ENCODE results near the gene ANKRD17. TPM values are rescaled to one million over a fixed set of nuclear protein-coding genes. Genes with fewer than 3 reads are reported as not detected.
"Not testable (repeated sequence)": the region's sequence is repeated elsewhere in the genome, so short reads cannot be mapped to it uniquely, and the experiment has no call there.

ANKRD17 gene, protein sequence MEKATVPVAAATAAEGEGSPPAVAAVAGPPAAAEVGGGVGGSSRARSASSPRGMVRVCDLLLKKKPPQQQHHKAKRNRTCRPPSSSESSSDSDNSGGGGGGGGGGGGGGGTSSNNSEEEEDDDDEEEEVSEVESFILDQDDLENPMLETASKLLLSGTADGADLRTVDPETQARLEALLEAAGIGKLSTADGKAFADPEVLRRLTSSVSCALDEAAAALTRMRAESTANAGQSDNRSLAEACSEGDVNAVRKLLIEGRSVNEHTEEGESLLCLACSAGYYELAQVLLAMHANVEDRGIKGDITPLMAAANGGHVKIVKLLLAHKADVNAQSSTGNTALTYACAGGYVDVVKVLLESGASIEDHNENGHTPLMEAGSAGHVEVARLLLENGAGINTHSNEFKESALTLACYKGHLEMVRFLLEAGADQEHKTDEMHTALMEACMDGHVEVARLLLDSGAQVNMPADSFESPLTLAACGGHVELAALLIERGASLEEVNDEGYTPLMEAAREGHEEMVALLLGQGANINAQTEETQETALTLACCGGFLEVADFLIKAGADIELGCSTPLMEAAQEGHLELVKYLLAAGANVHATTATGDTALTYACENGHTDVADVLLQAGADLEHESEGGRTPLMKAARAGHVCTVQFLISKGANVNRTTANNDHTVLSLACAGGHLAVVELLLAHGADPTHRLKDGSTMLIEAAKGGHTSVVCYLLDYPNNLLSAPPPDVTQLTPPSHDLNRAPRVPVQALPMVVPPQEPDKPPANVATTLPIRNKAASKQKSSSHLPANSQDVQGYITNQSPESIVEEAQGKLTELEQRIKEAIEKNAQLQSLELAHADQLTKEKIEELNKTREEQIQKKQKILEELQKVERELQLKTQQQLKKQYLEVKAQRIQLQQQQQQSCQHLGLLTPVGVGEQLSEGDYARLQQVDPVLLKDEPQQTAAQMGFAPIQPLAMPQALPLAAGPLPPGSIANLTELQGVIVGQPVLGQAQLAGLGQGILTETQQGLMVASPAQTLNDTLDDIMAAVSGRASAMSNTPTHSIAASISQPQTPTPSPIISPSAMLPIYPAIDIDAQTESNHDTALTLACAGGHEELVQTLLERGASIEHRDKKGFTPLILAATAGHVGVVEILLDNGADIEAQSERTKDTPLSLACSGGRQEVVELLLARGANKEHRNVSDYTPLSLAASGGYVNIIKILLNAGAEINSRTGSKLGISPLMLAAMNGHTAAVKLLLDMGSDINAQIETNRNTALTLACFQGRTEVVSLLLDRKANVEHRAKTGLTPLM (N-terminal part only)
- 55.5 TPM for total RNA-seq

GRCh38 chr4:73258686-73259570, at the start of gene ANKRD17:
ANKRD17 (minus strand) TSS chr4:73258798; CDS start chr4:73258668, 130 bp downstream.
- H3K36me3 ChIP-seq = no peaks in the 10 kb centered on the region
- TF ChIP-seq POLR2AphosphoS5 (IDR thresholded peaks at IDR 0.05; ENCODE audit: insufficient read depth in 1 of 2, low read depth in 1 of 2) = peak; percentile 85 to 97
- TF ChIP-seq POLR2A (IDR thresholded peaks at IDR 0.05) = peak in 1 of 2 donors; percentile 53
- TF ChIP-seq, protein P1, sequence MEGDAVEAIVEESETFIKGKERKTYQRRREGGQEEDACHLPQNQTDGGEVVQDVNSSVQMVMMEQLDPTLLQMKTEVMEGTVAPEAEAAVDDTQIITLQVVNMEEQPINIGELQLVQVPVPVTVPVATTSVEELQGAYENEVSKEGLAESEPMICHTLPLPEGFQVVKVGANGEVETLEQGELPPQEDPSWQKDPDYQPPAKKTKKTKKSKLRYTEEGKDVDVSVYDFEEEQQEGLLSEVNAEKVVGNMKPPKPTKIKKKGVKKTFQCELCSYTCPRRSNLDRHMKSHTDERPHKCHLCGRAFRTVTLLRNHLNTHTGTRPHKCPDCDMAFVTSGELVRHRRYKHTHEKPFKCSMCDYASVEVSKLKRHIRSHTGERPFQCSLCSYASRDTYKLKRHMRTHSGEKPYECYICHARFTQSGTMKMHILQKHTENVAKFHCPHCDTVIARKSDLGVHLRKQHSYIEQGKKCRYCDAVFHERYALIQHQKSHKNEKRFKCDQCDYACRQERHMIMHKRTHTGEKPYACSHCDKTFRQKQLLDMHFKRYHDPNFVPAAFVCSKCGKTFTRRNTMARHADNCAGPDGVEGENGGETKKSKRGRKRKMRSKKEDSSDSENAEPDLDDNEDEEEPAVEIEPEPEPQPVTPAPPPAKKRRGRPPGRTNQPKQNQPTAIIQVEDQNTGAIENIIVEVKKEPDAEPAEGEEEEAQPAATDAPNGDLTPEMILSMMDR (IDR thresholded peaks at IDR 0.05) = peak in 2 of 3 experiments; percentile 2 to 33
- peak within 1 kb of the TSS; percentile 90 to 97 for H3K4me3 ChIP-seq
- peaks cover 55% of the 10 kb centered on the region for H3K4me1 ChIP-seq
- no peaks in the 10 kb centered on the region for H3K27me3 ChIP-seq
- H3K27ac ChIP-seq = peak within 1 kb of the TSS; percentile 96
- no peaks in the 10 kb centered on the region for H3K9me3 ChIP-seq
- intact Hi-C loops (cut with DNase I) = loop anchor here (2.0 kb wide), 1 partner anchor 190 kb away; the partner anchor contains the start of gene COX18
- DNase-seq (ENCODE audit: extremely low spot score in 2 of 2) = peak in 1 of 2 donors; percentile 95

- no peak overlapping the region for H3K27ac ChIP-seq
- no peaks in the 10 kb centered on the region for H3K4me1 ChIP-seq
- no peak overlapping the region for H3K4me3 ChIP-seq
- no peak for TF ChIP-seq POLR2AphosphoS5 (IDR thresholded peaks at IDR 0.05; ENCODE audit: insufficient read depth in 1 of 2, low read depth in 1 of 2)
- TF ChIP-seq, protein P1 (IDR thresholded peaks at IDR 0.05) = no peak
- no peak for TF ChIP-seq POLR2A (IDR thresholded peaks at IDR 0.05)
- intact Hi-C loops (cut with DNase I) = no loop called here
- no peaks in the 10 kb centered on the region for H3K9me3 ChIP-seq
- no peaks in the 10 kb centered on the region for H3K36me3 ChIP-seq
- DNase-seq (ENCODE audit: extremely low spot score in 2 of 2) = no peak
- H3K27me3 ChIP-seq = no peaks in the 10 kb centered on the region
Observed at GRCh38 chr4:73308286-73308685, 49.7 kb upstream of the ANKRD17 start.

DNA sequence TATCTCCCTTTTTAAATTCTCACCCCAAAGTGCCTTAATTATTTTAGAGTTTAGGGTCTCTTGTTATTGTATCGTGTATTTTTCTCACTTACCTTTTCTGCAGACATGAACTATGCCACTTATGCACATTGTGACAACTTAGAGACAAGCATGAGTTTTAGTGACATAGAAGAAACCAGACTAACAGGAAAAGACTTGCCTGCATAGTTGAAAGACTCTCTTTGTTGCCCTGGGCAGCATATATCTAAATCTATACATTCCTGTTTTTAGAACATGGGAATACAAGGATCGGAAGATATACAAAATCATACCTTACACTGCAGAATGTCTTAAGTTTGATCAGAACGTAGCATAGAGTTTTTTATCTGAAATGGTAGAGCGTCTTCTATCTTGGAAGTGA, 45.1 kb upstream of the ANKRD17 start:
- no peak for DNase-seq (ENCODE audit: extremely low spot score in 2 of 2)
- Histone ChIP-seq H3K9me3 (no peaks in the 10 kb centered on the region), H3K36me3 (no peaks in the 10 kb centered on the region), H3K4me1 (no peaks in the 10 kb centered on the region), H3K4me3 (no peak overlapping the region), H3K27ac (no peak overlapping the region), H3K27me3 (no peaks in the 10 kb centered on the region)
- TF ChIP-seq POLR2AphosphoS5 (IDR thresholded peaks at IDR 0.05; ENCODE audit: insufficient read depth in 1 of 2, low read depth in 1 of 2) (no peak), POLR2A (IDR thresholded peaks at IDR 0.05) (no peak)
- TF ChIP-seq, protein P1 (IDR thresholded peaks at IDR 0.05) = no peak
- intact Hi-C loops (cut with DNase I) = no loop called here

DNA sequence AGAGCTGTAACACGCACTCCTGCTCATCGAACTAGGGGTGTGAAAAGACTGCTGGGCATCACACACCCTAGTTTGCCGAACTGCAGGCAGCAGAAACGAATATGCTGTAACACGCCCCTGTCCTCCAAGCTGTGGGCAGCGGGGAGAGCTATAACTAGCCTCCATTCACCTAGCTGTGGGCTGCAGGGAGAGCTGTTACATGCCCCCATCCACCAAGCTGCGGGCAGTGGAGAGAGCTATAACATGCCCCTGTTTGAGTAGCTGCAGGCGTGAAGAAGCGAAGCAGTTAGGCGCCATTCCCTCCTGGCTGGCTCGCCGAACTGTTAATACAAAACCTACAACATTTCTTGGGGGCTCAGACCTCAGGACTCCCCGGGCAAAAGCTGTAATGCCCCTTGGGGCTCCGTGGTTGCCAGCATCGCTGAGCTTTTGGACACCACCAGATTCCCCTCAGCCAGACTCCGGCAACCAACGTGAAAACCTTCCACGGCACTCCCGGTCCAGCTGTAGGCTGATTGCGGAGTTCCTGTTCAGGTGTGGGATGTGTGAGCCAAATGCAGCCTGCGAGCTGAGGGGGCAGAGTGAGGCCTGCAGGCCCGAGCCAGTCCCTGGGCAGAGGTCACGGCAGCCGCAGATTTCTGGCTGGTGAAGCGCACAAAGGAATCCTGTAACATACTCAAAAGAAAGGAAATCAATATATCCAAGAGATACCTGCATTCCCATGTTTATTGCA, 41.1 kb upstream of the ANKRD17 start:
- intact Hi-C loops (cut with DNase I) = no loop called here
- H3K9me3 ChIP-seq = no peaks in the 10 kb centered on the region
- DNase-seq (ENCODE audit: extremely low spot score in 2 of 2) = no peak
- H3K36me3 ChIP-seq = no peaks in the 10 kb centered on the region
- TF ChIP-seq POLR2AphosphoS5 (IDR thresholded peaks at IDR 0.05; ENCODE audit: insufficient read depth in 1 of 2, low read depth in 1 of 2) (no peak), POLR2A (IDR thresholded peaks at IDR 0.05) (no peak)
- H3K27ac ChIP-seq = no peak overlapping the region
- H3K4me3 ChIP-seq = no peak overlapping the region
- no peaks in the 10 kb centered on the region for H3K27me3 ChIP-seq
- H3K4me1 ChIP-seq = no peaks in the 10 kb centered on the region

DNA sequence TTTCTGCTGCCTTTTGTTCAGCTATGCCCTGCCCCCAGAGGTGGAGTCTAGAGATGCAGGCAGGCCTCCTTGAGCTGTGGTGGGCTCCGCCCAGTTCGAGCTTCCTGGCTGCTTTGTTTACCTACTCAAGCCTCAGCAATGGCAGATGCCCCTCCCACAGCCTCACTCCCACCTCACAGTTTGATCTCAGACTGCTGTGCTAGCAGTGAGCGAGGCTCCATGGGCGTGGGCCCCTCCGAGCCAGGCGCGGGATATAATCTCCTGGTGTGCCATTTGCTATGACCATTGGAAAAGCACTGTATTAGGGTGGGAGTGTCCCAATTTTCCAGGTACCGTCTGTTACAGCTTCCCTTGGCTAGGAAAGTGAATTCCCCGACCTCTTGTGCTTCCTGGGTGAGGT, 34.1 kb upstream of the ANKRD17 start:
- H3K27me3 ChIP-seq; DNase-seq (ENCODE audit: extremely low spot score in 2 of 2); H3K4me1 ChIP-seq; H3K36me3 ChIP-seq; H3K9me3 ChIP-seq; intact Hi-C loops (cut with DNase I); H3K4me3 ChIP-seq; H3K27ac ChIP-seq: not testable (repeated sequence)

Data from vagina (tissue), 2 donors.